DMS153 treated with DMSO at 0.1 percent for 48 hours (cell line): ENCODE data around the gene CAMTA1.
"Not testable (repeated sequence)": the region's sequence is repeated elsewhere in the genome, so short reads cannot be mapped to it uniquely, and the experiment has no call there.

Experiments
- DNase-seq: peaks from one replicate; lab custom pipeline; 2025; ENCODE audit not compliant: unreplicated experiment; lab: John Stamatoyannopoulos, UW

The CAMTA1 gene

GRCh38 chr1:7760245-7760644, 975.0 kb downstream of the CAMTA1 start:
- DNase-seq: no peak

DNA sequence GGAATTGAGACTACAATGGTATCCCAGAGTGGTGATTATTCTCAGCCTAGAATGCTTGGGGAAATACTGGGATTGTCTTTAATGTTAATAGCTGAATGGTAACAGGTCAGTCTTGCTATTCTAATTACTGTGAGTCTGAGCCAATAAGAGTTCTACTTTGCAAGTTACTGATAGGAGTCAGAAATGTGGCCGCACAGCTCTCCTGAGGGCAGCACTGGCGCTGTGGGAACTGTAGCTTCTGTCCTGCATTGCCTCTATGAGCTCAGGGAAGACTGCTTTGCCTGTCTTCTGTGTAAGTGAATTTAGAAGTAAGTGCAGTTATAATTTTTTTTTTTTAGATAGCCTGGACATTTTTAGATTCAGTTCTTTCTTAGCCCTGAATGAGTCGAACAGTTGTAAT, 975.8 kb downstream of the CAMTA1 start:
- no peak for DNase-seq

DNA sequence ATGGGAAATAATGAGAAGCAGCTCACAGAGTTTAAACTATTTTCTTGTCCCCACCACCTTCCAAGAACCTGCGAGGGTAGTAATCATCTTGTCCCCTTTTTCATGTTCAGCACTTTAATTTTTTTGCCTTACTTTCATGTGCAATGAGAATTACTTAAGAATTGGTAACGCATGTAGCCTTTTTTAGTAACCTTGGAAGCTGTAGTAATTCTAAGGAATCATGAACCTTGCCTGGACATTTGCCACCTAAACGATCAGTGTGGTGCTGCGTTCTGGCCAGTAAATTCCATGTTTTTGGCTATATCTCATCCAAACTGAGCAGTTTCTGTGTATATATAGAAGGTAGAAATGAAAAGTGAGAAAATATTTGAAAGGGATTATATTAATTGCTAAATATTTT, 981.9 kb downstream of the CAMTA1 start:
- DNase-seq: no peak

- DNase-seq: no peak
These were observed 983.3 kb downstream of the CAMTA1 start for GRCh38 chr1:7768583-7768982.

DNA sequence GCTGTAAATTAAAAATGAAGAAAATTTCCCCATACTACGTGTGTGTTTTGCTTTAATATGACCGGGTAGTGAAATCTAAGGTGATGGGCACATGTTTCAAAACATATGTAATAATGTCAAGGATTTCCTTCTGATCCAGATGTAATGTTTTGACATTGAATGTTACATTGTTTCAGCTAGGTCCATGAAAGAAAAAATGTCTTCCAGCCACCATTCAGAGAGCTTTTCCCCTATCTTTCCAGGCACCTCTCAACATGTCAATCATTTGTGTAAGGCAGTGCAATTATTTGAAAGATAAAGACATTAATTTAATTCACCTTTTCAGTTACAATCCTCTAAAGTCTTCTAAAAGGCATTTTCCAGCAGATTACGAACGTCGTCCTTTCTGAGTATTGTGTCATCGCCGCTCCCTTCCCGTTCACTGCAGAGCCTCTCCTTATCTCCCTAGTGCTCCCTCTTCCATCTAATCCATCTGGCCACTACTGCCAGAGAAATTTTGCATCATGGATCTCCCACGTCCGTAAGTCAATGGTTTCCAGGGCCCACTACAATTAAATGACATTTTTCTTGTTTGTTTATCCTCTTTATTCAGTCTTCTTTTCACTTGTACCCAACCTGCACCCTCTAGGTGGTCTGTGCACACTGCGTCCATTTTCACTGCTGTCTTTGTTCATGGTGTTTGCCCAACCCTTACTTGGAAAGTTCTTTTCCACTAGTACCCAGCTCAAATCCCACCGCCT, 984.6 kb downstream of the CAMTA1 start:
- no peak for DNase-seq

GRCh38 chr1:7770669-7770996, 985.4 kb downstream of the CAMTA1 start:
- DNase-seq: no peak

DNA sequence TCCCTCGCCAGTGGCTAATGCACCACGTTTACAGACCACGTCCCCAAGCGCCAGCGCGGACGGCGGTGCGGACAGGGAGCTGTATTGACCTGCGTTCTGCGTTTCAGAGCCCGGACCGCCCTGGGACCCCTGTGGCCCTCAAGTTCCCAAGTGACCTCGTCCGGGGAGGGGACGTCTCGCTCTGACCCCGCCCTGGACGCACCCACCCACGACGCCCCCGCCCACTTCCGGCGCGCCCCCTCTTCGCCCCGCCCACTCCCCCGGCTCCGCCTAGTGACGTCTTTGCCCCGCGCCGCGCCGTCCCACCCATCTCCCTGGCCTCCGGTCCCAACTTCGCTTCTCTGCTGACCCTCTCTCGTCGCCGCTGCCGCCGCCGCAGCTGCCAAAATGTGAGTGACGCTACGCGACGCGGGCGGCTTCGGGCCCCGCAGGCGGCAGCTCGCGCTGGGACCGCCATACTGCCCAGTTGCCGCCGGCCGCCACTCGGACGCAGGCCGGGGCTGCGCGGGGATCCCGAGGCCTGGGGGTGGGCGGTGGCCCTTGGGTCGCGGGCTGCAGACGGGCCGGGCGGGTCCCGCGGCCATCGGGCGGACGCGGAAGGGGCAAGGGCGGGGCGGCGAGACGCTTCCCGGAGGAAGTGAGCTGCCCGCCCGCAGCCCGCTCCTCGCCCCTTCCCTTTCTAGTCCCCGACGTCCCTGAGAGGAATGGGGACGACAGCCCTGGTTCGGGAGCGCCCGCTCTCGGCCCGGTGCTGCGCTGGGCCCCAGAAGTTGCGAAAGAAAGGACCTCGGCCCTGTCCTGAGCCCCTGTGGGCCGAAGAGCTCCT, 986.0 kb downstream of the CAMTA1 start, which contains the start of gene VAMP3:
VAMP3 (plus strand) TSS at position 300 of the 826 bp plus-strand sequence; CDS start at position 388, 88 bp downstream.
- peak; percentile 68 for DNase-seq

- no peak for DNase-seq
These were observed 986.6 kb downstream of the CAMTA1 start for GRCh38 chr1:7771823-7772299.

DNA sequence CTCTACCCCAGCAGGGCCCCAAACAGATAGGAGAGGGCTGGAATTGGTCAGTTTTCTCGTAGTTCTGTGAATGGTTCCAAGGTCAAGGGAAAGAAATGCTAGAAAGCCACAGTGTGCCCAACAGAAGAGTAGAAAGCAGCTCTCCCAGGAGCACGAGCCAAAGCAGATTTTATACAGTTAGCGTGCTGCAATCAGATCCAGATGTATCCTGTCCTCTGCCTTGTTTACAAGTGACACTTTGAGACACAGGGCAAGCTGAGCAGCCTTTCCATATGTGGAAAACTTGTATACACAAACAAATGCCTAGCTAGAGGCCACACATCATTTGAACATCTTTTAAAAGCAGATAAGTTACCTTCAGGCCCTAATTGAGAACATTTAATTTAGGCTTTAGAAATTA, 992.3 kb downstream of the CAMTA1 start:
- DNase-seq: no peak

GRCh38 chr1:7778133-7778628, 992.9 kb downstream of the CAMTA1 start:
- DNase-seq: no peak

- no peak for DNase-seq
These were observed 995.7 kb downstream of the CAMTA1 start for GRCh38 chr1:7780976-7781375.

DNA sequence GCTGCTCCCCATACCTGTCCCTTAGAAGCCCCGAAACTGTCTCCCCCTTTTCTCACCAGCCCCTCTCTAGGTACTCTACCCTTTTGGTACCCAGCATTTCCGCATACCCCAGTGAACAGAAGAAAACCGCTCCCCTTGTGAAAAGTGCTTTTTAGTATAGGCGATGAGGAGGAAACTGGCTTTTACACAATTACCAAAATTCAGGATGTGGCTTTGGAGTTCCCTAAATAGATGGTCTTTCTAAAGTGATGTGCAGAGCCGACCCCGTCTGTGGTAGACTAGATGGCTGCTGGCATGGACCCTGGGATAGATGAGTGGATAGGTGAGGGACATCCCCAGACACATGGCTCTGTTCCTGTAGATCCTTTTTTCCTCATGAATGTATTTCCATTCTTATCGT, 996.2 kb downstream of the CAMTA1 start:
- DNase-seq: no peak

- no peak for DNase-seq
These were observed 996.8 kb downstream of the CAMTA1 start for GRCh38 chr1:7781923-7782495.

GRCh38 chr1:7783178-7783711, 998.0 kb downstream of the CAMTA1 start:
- peak; percentile 66 for DNase-seq

DNA sequence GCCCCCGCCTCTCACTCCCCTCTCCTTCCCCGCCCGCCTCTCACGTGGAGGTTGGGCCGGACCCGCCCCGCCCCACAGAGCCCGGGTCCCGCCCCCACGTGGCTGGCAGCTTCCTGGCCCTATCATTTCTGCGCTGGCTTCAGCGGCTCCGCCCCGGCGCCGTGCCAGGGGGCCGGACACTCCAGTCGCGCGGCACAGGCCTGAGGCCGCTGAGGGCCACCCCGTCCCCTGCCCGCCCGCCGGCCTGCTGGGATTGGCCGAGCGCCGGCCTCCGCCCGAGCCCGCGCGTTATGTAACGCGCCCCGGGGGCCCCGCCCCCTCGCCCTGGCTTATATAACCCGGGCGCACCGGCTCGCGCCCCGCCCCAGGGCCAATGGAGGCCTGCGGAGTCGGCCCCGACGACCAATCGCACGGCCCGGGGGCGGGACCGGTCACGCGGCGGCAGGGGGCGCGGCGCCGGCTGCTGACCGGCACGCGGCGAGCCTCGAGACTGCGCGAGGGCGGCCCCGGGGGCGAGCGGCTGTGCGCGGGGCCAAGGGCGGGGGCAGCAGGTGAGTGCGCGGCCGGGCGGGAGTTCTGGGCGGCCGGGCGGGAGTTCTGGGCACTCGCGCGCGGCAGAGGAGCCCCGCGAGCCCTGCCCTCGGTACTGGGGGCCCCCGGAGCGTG, 998.7 kb downstream of the CAMTA1 start, which contains the start of gene PER3:
PER3 (plus strand) TSS at position 466 of the 666 bp plus-strand sequence. CDS start 587 bp downstream, outside the sequence.
- peak; percentile 96 for DNase-seq

DNA sequence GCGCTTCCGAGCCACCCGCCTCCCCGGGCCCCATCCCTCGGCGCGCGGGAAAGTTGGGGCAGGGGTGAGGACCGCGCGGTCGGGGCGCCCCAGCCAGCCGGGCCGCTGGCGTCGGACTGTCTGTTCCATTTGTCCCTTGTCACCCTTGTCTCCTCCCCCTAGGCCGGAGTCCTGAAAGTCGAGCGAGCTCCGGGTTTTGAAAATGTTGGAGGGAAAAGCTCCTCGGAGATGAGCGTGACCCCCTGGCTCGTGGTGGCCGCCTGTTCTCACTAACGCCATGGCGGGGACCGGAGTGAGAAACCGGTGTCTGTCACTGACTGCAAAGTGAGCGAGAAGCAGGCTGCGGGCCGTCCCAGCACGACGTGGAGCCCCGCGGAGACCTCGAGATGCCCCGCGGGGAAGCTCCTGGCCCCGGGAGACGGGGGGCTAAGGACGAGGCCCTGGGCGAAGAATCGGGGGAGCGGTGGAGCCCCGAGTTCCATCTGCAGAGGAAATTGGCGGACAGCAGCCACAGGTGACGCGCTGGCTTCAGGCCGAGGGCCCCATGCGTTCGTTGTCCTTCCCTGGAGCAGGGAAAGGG, 999.3 kb downstream of the CAMTA1 start:
- DNase-seq: peak; percentile 48

DNA sequence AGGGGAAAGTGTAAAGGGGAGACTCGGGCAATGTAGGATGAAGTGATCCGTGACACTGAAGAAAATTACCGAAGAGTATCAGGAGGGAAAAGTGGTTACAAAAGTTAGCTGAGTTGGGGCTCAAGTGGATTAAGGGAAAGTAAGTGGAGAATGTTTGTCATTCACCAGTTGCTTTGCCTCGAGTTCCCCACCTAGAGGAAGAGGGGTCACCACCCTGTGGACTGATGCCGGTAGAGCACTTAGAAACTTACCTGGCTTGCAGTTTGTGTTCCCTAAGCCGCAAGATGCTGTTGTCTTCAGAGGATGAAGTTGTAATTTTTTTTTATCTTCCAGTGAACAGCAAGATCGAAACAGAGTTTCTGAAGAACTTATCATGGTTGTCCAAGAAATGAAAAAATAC, 999.9 kb downstream of the CAMTA1 start:
- no peak for DNase-seq

- DNase-seq: no peak
These were observed 1001.5 kb downstream of the CAMTA1 start for GRCh38 chr1:7786795-7787194.

- DNase-seq: no peak
These were observed 1004.6 kb downstream of the CAMTA1 start for GRCh38 chr1:7789828-7790227.

DNA sequence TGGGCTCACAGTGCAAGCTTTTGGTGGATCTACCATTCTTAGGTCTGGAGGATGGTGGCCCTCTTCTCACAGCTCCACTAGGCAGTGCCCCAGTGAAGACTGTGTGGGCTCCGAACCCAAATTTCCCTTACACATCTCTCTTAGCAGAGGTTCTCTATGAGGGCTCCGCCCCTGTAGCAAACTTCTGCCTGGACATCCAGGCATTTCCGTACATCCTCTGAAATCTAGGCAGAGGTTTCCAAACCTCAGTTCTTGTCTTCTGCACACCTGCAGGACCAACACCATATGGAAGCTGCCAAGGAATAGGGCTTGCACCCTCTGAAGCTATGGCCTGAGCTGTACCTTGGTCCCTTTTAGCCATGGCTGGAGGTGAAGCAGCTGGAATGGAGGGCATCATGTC, 1005.8 kb downstream of the CAMTA1 start:
- DNase-seq: not testable (repeated sequence)
